ENCODE results near the gene CFAP92.

Gene CFAP92

DNA sequence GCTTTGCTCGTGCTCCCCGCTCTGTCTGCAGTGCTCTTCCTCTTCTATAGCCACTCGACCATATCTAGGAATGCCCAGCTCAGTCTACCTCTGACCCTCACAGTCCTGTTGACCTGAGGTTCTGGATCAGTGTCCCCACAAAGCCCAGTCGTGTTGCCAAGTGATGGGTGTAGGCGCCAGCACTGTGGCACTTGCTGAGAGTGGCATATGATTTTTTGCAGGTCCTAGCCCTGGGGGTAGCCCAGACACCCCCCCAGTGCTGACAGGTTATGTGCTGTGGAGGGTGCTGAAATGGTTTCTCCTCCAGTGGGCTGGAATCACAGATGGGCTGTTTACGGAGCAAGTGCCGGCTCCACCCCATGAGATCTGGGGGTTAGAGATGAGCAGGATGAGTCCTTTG, 82.0 kb downstream of the CFAP92 start:
- H3K27ac ChIP-seq, result no peak overlapping the region
- TF ChIP-seq ZFX (IDR thresholded peaks at IDR 0.05), result no peak
- TF ChIP-seq, protein P1, sequence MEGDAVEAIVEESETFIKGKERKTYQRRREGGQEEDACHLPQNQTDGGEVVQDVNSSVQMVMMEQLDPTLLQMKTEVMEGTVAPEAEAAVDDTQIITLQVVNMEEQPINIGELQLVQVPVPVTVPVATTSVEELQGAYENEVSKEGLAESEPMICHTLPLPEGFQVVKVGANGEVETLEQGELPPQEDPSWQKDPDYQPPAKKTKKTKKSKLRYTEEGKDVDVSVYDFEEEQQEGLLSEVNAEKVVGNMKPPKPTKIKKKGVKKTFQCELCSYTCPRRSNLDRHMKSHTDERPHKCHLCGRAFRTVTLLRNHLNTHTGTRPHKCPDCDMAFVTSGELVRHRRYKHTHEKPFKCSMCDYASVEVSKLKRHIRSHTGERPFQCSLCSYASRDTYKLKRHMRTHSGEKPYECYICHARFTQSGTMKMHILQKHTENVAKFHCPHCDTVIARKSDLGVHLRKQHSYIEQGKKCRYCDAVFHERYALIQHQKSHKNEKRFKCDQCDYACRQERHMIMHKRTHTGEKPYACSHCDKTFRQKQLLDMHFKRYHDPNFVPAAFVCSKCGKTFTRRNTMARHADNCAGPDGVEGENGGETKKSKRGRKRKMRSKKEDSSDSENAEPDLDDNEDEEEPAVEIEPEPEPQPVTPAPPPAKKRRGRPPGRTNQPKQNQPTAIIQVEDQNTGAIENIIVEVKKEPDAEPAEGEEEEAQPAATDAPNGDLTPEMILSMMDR (conservative IDR thresholded peaks at IDR 0.05), result no peak

DNA sequence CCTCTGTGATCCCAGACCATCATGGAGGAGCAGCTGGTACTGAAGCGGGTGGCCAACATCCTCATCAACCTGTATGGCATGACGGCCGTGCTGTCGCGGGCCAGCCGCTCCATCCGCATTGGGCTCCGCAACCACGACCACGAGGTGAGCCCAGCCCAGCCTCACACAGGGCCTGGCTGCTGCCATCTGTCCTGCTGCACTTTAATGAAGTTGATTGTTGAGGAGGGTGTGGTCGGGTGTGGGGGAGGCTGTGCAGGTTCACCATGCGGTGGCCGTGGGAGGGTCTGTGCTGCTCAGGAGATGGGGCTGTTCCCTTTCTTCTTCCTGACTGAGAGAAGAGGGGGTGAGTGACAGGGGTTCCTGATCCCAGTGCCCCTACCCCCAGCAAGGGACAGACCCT, 83.9 kb downstream of the CFAP92 start:
- no peak overlapping the region for H3K27ac ChIP-seq
- TF ChIP-seq, protein P1 (conservative IDR thresholded peaks at IDR 0.05), result no peak
- no peak for TF ChIP-seq ZFX (IDR thresholded peaks at IDR 0.05)

- H3K27ac ChIP-seq, result no peak overlapping the region
- TF ChIP-seq ZFX (IDR thresholded peaks at IDR 0.05), result no peak
Observed at GRCh38 chr3:128908951-128909350, 84.9 kb downstream of the CFAP92 start.

GRCh38 chr3:128907706-128908445, 86.0 kb downstream of the CFAP92 start:
- TF ChIP-seq ZFX (IDR thresholded peaks at IDR 0.05), result no peak
- TF ChIP-seq, protein P1 (conservative IDR thresholded peaks at IDR 0.05), result no peak
- no peak overlapping the region for H3K27ac ChIP-seq

GRCh38 chr3:128906804-128907525, 86.9 kb downstream of the CFAP92 start:
- TF ChIP-seq, protein P1 (conservative IDR thresholded peaks at IDR 0.05), result no peak
- TF ChIP-seq ZFX (IDR thresholded peaks at IDR 0.05), result no peak
- H3K27ac ChIP-seq, result no peak overlapping the region

GRCh38 chr3:128906031-128906803, 87.7 kb downstream of the CFAP92 start:
- no peak overlapping the region for H3K27ac ChIP-seq
- TF ChIP-seq, protein P1 (conservative IDR thresholded peaks at IDR 0.05), result no peak
- TF ChIP-seq ZFX (IDR thresholded peaks at IDR 0.05), result no peak

- TF ChIP-seq ZFX (IDR thresholded peaks at IDR 0.05), result no peak
- TF ChIP-seq, protein P1 (conservative IDR thresholded peaks at IDR 0.05), result no peak
Observed at GRCh38 chr3:128903501-128903900, 90.4 kb downstream of the CFAP92 start.

More at GRCh38 chr3:128903501-128903900, 90.4 kb downstream of the CFAP92 start:
- H3K27ac ChIP-seq, result no peak overlapping the region
